Testis (tissue), 3 donors: ENCODE measurements around the gene LYL1. TPM values are rescaled to one million over a fixed set of nuclear protein-coding genes. Genes with fewer than 3 reads are reported as not detected.

Experiments used
- DNase-seq: peaks from one replicate; pipeline ENCODE4 v3.0.0-alpha.2; 2019
- H3K27ac ChIP-seq, 2 donors: fragments of 200-600 bp; sonication (generic); one replicate each; pipeline ENCODE4 v1.5.1; 2019
- H3K27me3 ChIP-seq: fragments of 200-600 bp; sonication (generic); one replicate; pipeline ENCODE4 v1.5.1; 2019
- H3K36me3 ChIP-seq: fragments of 200-600 bp; sonication (generic); one replicate; pipeline ENCODE4 v1.5.1; 2017; ENCODE audit warnings: low read depth; ENCODE audit errors: missing control alignments
- H3K4me1 ChIP-seq: fragments of 200-600 bp; sonication (generic); one replicate; pipeline ENCODE4 v1.5.1; 2019
- H3K4me3 ChIP-seq, 2 donors: fragments of 200-600 bp; sonication (generic); one replicate each; pipeline ENCODE4 v1.5.1; 2017 to 2019
- H3K9me3 ChIP-seq: fragments of 200-600 bp; sonication (generic); one replicate; pipeline ENCODE4 v1.5.1; 2017
- POLR2A ChIP-seq: fragments of 450-650 bp; IDR thresholded peaks from one replicate; pipeline ENCODE4 v1.6.1; 2017; ENCODE audit warnings: antibody characterized with exemption, mild to moderate bottlenecking, moderate library complexity
- WGBS, 2 donors: methylation state at CpG; one replicate each; pipeline ENCODE4 v1.1.5; 2018; 5-methylcytosine and 5-hydroxymethylcytosine counted together
- intact Hi-C: fragments of 100-400 bp; cut with DNase I; formaldehyde crosslinking; loops from one replicate; pipeline ENCODE4 v1.15.1; 2023; ENCODE audit warnings: low total_unique reads
- polyA plus RNA-seq: library from polyadenylated mRNA; stranded (reverse); fragments of 350-450 nt; fragmentation: Illumina TruSeq; extraction: RNeasy Lipid Tissue Mini Kit (QIAGEN cat#74804); gene quantifications from one replicate; pipeline ENCODE4 v1.2.3, GENCODE V29; 2014; ENCODE audit warnings: low read depth, low replicate concordance; ENCODE audit not compliant: insufficient read depth
- total RNA-seq, 2 donors: library from RNA; depleted of rRNA; stranded (reverse); fragments of >200 nt; gene quantifications; one replicate each; pipeline ENCODE4 v1.2.3, GENCODE V29; 2016
- TF ChIP-seq, protein P1 (sequence below), 3 experiments: fragments of 450-650 bp in 2 of 3; fragments of 200-600 bp in 1 of 3; sonication (generic) in 1 of 3; IDR thresholded peaks; one replicate each; pipeline ENCODE4 v1.5.1; 2016 to 2019; ENCODE audit warnings: antibody characterized with exemption in 3 of 3, mild to moderate bottlenecking in 2 of 3, moderate library complexity in 1 of 3

LYL1 gene
- total and polyA plus RNA-seq, 3 donors from 2014 or later: 15.9 to 35.8 (median 21.9) TPM

DNA sequence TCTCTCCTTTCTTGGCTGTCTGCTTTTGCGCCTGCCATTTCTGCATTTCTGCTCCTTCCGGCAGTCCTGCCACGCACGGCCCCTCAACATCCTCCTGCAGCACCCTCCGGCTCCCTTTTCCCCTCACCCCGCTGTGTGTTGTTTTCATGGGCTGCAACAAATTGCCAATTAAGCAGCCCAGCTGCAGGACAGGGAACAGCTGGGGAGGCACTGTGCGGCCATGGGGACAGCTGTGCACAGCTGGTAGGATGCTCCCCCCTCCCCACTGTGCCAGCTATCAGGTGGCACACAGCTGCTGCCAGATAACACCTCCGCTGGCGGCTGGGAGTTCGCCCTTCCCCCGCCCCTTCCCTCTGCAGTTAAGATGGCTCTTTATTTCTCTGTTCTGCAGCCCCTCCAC lies 25.4 kb downstream of the LYL1 start:
- no peak overlapping the region for H3K27ac ChIP-seq

DNA sequence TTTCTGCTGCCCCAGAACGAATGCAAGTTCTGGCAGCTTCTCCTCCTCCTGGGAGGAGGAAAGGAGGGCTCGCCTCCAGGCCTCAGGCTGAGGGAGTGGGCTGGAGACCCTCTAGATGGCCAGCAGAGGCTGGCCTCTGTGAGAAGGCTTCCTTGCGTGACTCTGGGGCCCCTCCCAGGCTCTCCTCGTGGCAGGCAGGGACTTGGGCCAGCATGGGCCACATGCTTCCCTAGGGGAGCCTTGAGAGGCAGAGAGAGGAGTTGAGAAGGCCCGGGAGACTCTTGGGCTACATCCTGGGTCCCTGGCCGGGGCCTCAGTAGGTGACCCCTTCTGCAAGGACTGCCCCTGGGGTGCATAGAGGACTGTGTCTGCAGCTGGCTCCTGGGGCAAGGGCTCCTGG lies 25.9 kb downstream of the LYL1 start:
- WGBS, 2 donors: 48 to 83% methylated on average over 3 to 6 of the region's 6 CpGs
- no peak overlapping the region for H3K4me3 ChIP-seq
- H3K4me1 ChIP-seq: peaks cover 40% of the 10 kb centered on the region
- H3K27me3 ChIP-seq: no peaks in the 10 kb centered on the region
- intact Hi-C loops: no loop called here
- no peaks in the 10 kb centered on the region for H3K36me3 ChIP-seq
- TF ChIP-seq, protein P1, sequence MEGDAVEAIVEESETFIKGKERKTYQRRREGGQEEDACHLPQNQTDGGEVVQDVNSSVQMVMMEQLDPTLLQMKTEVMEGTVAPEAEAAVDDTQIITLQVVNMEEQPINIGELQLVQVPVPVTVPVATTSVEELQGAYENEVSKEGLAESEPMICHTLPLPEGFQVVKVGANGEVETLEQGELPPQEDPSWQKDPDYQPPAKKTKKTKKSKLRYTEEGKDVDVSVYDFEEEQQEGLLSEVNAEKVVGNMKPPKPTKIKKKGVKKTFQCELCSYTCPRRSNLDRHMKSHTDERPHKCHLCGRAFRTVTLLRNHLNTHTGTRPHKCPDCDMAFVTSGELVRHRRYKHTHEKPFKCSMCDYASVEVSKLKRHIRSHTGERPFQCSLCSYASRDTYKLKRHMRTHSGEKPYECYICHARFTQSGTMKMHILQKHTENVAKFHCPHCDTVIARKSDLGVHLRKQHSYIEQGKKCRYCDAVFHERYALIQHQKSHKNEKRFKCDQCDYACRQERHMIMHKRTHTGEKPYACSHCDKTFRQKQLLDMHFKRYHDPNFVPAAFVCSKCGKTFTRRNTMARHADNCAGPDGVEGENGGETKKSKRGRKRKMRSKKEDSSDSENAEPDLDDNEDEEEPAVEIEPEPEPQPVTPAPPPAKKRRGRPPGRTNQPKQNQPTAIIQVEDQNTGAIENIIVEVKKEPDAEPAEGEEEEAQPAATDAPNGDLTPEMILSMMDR (IDR thresholded peaks at IDR 0.05): no peak
- TF ChIP-seq POLR2A: no peak
- H3K27ac ChIP-seq: no peak overlapping the region
- H3K9me3 ChIP-seq: no peaks in the 10 kb centered on the region
- no peak for DNase-seq

More for the DNA sequence above, 25.4 kb downstream of the LYL1 start:
- 60 to 66% methylated on average over 11 of the region's 11 CpGs for WGBS, 2 donors
- H3K36me3 ChIP-seq: no peaks in the 10 kb centered on the region
- no peaks in the 10 kb centered on the region for H3K9me3 ChIP-seq
- H3K27me3 ChIP-seq: no peaks in the 10 kb centered on the region
- TF ChIP-seq, protein P1 (IDR thresholded peaks at IDR 0.05): no peak
- TF ChIP-seq POLR2A: no peak
- intact Hi-C loops: no loop called here
- peaks cover 40% of the 10 kb centered on the region for H3K4me1 ChIP-seq
- no peak for DNase-seq
- H3K4me3 ChIP-seq: no peak overlapping the region

DNA sequence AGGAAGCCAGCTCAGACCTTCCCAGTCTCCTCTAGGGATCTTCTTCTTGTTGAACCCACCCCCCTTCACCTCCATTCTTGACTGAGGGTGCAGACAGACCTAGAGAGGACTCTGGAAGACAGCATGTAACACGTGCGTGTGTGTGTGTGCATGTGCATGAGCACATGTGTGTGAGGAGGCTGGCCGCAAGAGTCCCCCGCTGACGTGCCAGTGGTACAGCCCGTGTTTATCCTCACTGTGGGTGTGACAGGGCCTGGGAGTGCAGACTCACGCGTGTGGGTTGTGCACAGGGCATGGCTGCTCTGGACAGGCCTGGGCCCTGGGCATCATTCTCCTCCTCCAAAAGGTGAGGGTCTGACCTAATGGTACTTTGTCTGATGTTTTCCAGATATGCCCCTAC lies 26.3 kb downstream of the LYL1 start:
- TF ChIP-seq POLR2A: no peak
- TF ChIP-seq, protein P1 (IDR thresholded peaks at IDR 0.05): no peak
- Histone ChIP-seq H3K27me3 (no peaks in the 10 kb centered on the region), H3K4me1 (peaks cover 40% of the 10 kb centered on the region), H3K9me3 (no peaks in the 10 kb centered on the region), H3K4me3 (no peak overlapping the region), H3K27ac (no peak overlapping the region), H3K36me3 (no peaks in the 10 kb centered on the region)
- intact Hi-C loops: no loop called here
- DNase-seq: no peak
- 52 to 72% methylated on average over 3 to 8 of the region's 8 CpGs for WGBS, 2 donors

DNA sequence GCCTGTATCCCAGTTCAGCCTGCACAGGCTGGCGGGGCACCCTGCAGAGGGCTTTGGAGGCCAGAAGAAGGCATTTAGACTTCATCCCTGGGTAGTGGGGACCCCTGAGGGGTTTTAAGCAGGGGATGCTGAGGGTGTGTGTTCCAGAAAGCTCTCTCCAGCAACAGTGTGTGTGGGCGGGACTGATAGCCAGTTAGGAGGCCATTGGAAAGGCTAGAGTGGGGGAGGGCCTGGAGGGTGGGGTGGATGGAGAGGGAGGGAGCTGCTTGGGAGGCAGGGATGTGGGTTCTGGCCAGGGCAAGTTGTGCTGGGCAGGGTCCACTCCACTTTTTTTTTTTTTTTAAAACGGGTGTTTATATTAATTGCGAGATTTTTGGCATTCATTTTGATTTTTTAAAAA lies 28.3 kb downstream of the LYL1 start:
- intact Hi-C loops: no loop called here
- no peaks in the 10 kb centered on the region for H3K36me3 ChIP-seq
- H3K4me3 ChIP-seq: no peak overlapping the region
- TF ChIP-seq POLR2A: no peak
- TF ChIP-seq, protein P1 (IDR thresholded peaks at IDR 0.05): no peak
- H3K27ac ChIP-seq: no peak overlapping the region
- no peak for DNase-seq
- H3K27me3 ChIP-seq: no peaks in the 10 kb centered on the region
- H3K4me1 ChIP-seq: peaks cover 49% of the 10 kb centered on the region
- H3K9me3 ChIP-seq: no peaks in the 10 kb centered on the region
- WGBS, 2 donors: 66 to 78% methylated on average over 4 of the region's 4 CpGs

DNA sequence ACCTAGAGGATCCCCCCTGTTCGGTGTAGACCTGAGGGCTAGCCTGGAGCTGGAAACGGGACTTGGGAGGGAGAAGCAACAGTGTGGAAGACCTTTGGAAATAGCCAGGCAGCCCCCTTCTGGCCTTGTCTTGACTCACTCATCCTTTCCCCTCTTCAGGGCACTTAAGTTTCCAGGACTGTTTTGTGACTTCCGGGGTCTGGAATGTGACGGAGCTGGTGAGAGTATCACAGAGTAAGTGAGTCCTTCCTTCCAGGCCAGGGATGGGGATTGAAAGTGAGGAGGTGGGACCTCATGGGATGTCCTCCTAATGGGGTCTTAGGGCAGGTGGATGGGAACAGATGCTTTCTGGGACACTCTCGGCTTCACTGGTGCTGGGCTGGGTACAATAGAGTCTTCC lies 29.4 kb downstream of the LYL1 start:
- intact Hi-C loops: no loop called here
- Histone ChIP-seq H3K9me3 (no peaks in the 10 kb centered on the region), H3K4me1 (peaks cover 49% of the 10 kb centered on the region), H3K36me3 (no peaks in the 10 kb centered on the region), H3K27me3 (no peaks in the 10 kb centered on the region), H3K4me3 (no peak overlapping the region), H3K27ac (no peak overlapping the region)
- no peak for DNase-seq
- 85 to 86% methylated on average over 5 of the region's 5 CpGs for WGBS, 2 donors
- TF ChIP-seq POLR2A: no peak
- TF ChIP-seq, protein P1 (IDR thresholded peaks at IDR 0.05): no peak
